ENCODE data around the gene KATNAL2. TPM values are rescaled to one million over a fixed set of nuclear protein-coding genes. Genes with fewer than 3 reads are reported as not detected.
A peak's percentile ranks its signal among the peaks of the same experiment; 100 is the strongest.

KATNAL2 gene
- total RNA-seq: 1 to 10 TPM; 1.3 to 1.6 TPM

- peak; percentile 82 for DNase-seq
- Mint-ChIP-seq H3K27ac (peak within 1 kb of the TSS; percentile 83), H3K9me3 (no peaks in the 10 kb centered on the region), H3K4me3 (peak within 1 kb of the TSS; percentile 89), H3K36me3 (peaks cover 18% of the 10 kb centered on the region), H3K27me3 (no peaks in the 10 kb centered on the region), H3K4me1 (peaks cover 42% of the 10 kb centered on the region)
Observed at GRCh38 chr18:46917108-46917802, at the start of gene KATNAL2, which contains the start of gene PIAS2. KATNAL2 (plus strand) TSS chr18:46917602; CDS start chr18:46946873, 29,271 bp downstream. PIAS2 (minus strand) TSS chr18:46917507; CDS start chr18:46917345, 162 bp downstream.

- peaks cover 62% of the 10 kb centered on the region for H3K36me3 Mint-ChIP-seq
- DNase-seq: no peak
- peaks cover 35% of the 10 kb centered on the region for H3K9me3 Mint-ChIP-seq
- no peak overlapping the region for H3K27ac Mint-ChIP-seq
- H3K4me1 Mint-ChIP-seq: peaks cover 15% of the 10 kb centered on the region
- no peak overlapping the region for H3K4me3 Mint-ChIP-seq
- no peaks in the 10 kb centered on the region for H3K27me3 Mint-ChIP-seq
Observed at GRCh38 chr18:46868169-46868921, 49.1 kb upstream of the KATNAL2 start.

GRCh38 chr18:46877329-46877987, 39.9 kb upstream of the KATNAL2 start:
- Mint-ChIP-seq H3K4me3 (no peak overlapping the region), H3K9me3 (peaks cover 40% of the 10 kb centered on the region), H3K27me3 (no peaks in the 10 kb centered on the region), H3K27ac (no peak overlapping the region), H3K36me3 (peaks cover 85% of the 10 kb centered on the region), H3K4me1 (peaks cover 9% of the 10 kb centered on the region)
- no peak for DNase-seq

GRCh38 chr18:46883180-46883579, 34.2 kb upstream of the KATNAL2 start:
- Mint-ChIP-seq H3K4me1 (peaks cover 7% of the 10 kb centered on the region), H3K36me3 (peaks cover 54% of the 10 kb centered on the region), H3K27ac (no peak overlapping the region), H3K27me3 (no peaks in the 10 kb centered on the region), H3K4me3 (no peak overlapping the region), H3K9me3 (peaks cover 20% of the 10 kb centered on the region)
- no peak for DNase-seq

GRCh38 chr18:46886893-46887292, 30.5 kb upstream of the KATNAL2 start:
- Mint-ChIP-seq H3K9me3 (peaks cover 25% of the 10 kb centered on the region), H3K4me3 (no peak overlapping the region), H3K27me3 (no peaks in the 10 kb centered on the region), H3K4me1 (peaks cover 14% of the 10 kb centered on the region), H3K27ac (no peak overlapping the region), H3K36me3 (peaks cover 52% of the 10 kb centered on the region)
- no peak for DNase-seq

GRCh38 chr18:46888965-46889364, 28.4 kb upstream of the KATNAL2 start:
- no peaks in the 10 kb centered on the region for H3K27me3 Mint-ChIP-seq
- H3K9me3 Mint-ChIP-seq: peaks cover 25% of the 10 kb centered on the region
- H3K27ac Mint-ChIP-seq: no peak overlapping the region
- H3K36me3 Mint-ChIP-seq: peaks cover 66% of the 10 kb centered on the region
- H3K4me1 Mint-ChIP-seq: peaks cover 32% of the 10 kb centered on the region
- H3K4me3 Mint-ChIP-seq: no peak overlapping the region
- DNase-seq: no peak

GRCh38 chr18:46891742-46892214, 25.6 kb upstream of the KATNAL2 start:
- H3K9me3 Mint-ChIP-seq: peaks cover 25% of the 10 kb centered on the region
- DNase-seq: peak; percentile 23
- peaks cover 43% of the 10 kb centered on the region for H3K4me1 Mint-ChIP-seq
- no peak overlapping the region for H3K4me3 Mint-ChIP-seq
- H3K36me3 Mint-ChIP-seq: peaks cover 71% of the 10 kb centered on the region
- peak overlapping the region; percentile 68 for H3K27ac Mint-ChIP-seq
- H3K27me3 Mint-ChIP-seq: no peaks in the 10 kb centered on the region

- Mint-ChIP-seq H3K4me3 (no peak overlapping the region), H3K27me3 (no peaks in the 10 kb centered on the region), H3K4me1 (peaks cover 45% of the 10 kb centered on the region), H3K9me3 (peaks cover 22% of the 10 kb centered on the region), H3K36me3 (peaks cover 64% of the 10 kb centered on the region), H3K27ac (no peak overlapping the region)
- DNase-seq: no peak
Observed at GRCh38 chr18:46892842-46893241, 24.6 kb upstream of the KATNAL2 start.

GRCh38 chr18:46893360-46893759, 24.0 kb upstream of the KATNAL2 start:
- Mint-ChIP-seq H3K4me1 (peaks cover 47% of the 10 kb centered on the region), H3K9me3 (peaks cover 20% of the 10 kb centered on the region), H3K4me3 (no peak overlapping the region), H3K36me3 (peaks cover 62% of the 10 kb centered on the region), H3K27me3 (no peaks in the 10 kb centered on the region), H3K27ac (no peak overlapping the region)
- DNase-seq: no peak

- Mint-ChIP-seq H3K36me3 (peaks cover 54% of the 10 kb centered on the region), H3K4me1 (peaks cover 47% of the 10 kb centered on the region), H3K27ac (peak overlapping the region; percentile 56), H3K27me3 (no peaks in the 10 kb centered on the region), H3K9me3 (peaks cover 13% of the 10 kb centered on the region), H3K4me3 (peak overlapping the region; percentile 18)
- peak; percentile 18 for DNase-seq
Observed at GRCh38 chr18:46894124-46894523, 23.3 kb upstream of the KATNAL2 start.

- H3K9me3 Mint-ChIP-seq: peaks cover 2% of the 10 kb centered on the region
- no peak overlapping the region for H3K4me3 Mint-ChIP-seq
- H3K4me1 Mint-ChIP-seq: peaks cover 21% of the 10 kb centered on the region
- no peaks in the 10 kb centered on the region for H3K27me3 Mint-ChIP-seq
- no peak for DNase-seq
- H3K27ac Mint-ChIP-seq: no peak overlapping the region
- H3K36me3 Mint-ChIP-seq: peaks cover 42% of the 10 kb centered on the region
Observed at GRCh38 chr18:46899274-46899948, 18.0 kb upstream of the KATNAL2 start.

GRCh38 chr18:46903406-46903805, 14.0 kb upstream of the KATNAL2 start:
- no peaks in the 10 kb centered on the region for H3K27me3 Mint-ChIP-seq
- H3K4me1 Mint-ChIP-seq: peaks cover 19% of the 10 kb centered on the region
- no peak overlapping the region for H3K4me3 Mint-ChIP-seq
- no peak overlapping the region for H3K27ac Mint-ChIP-seq
- peaks cover 17% of the 10 kb centered on the region for H3K9me3 Mint-ChIP-seq
- DNase-seq: no peak
- peaks cover 56% of the 10 kb centered on the region for H3K36me3 Mint-ChIP-seq

GRCh38 chr18:46909497-46909896, 7.9 kb upstream of the KATNAL2 start:
- Mint-ChIP-seq H3K27ac (no peak overlapping the region), H3K27me3 (no peaks in the 10 kb centered on the region), H3K4me3 (no peak overlapping the region), H3K36me3 (peaks cover 43% of the 10 kb centered on the region), H3K4me1 (peaks cover 29% of the 10 kb centered on the region), H3K9me3 (peaks cover 15% of the 10 kb centered on the region)
- no peak for DNase-seq

GRCh38 chr18:46910856-46911255, 6.5 kb upstream of the KATNAL2 start:
- Mint-ChIP-seq H3K27ac (no peak overlapping the region), H3K4me3 (no peak overlapping the region), H3K4me1 (peaks cover 39% of the 10 kb centered on the region), H3K9me3 (peaks cover 11% of the 10 kb centered on the region), H3K27me3 (no peaks in the 10 kb centered on the region), H3K36me3 (peaks cover 39% of the 10 kb centered on the region)
- no peak for DNase-seq

Data from activated naive CD8-positive, alpha-beta T cell treated with anti-CD3 and anti-CD28 coated beads for 36 hours (primary cell).